ENCODE data around the gene HS3ST6.
"Not testable (repeated sequence)": the region's sequence is repeated elsewhere in the genome, so short reads cannot be mapped to it uniquely, and the experiment has no call there.

HS3ST6 gene

GRCh38 chr16:1907226-1907860, 10.9 kb downstream of the HS3ST6 start:
- DNase-seq (ENCODE audit: low spot score) = no peak

- no peak for DNase-seq (ENCODE audit: low spot score)
Measured at GRCh38 chr16:1906846-1907165, 11.4 kb downstream of the HS3ST6 start.

GRCh38 chr16:1906055-1906845, 12.0 kb downstream of the HS3ST6 start:
- DNase-seq (ENCODE audit: low spot score) = no peak

- no peak for DNase-seq (ENCODE audit: low spot score)
Measured at GRCh38 chr16:1903845-1904840, 14.1 kb downstream of the HS3ST6 start.

- DNase-seq (ENCODE audit: low spot score) = no peak
Measured at GRCh38 chr16:1903220-1903574, 15.0 kb downstream of the HS3ST6 start.

GRCh38 chr16:1902547-1903219, 15.5 kb downstream of the HS3ST6 start:
- no peak for DNase-seq (ENCODE audit: low spot score)

- no peak for DNase-seq (ENCODE audit: low spot score)
Measured at GRCh38 chr16:1900452-1900774, 17.8 kb downstream of the HS3ST6 start.

GRCh38 chr16:1899641-1900451, 18.4 kb downstream of the HS3ST6 start:
- no peak for DNase-seq (ENCODE audit: low spot score)

GRCh38 chr16:1897692-1898091, 20.5 kb downstream of the HS3ST6 start:
- DNase-seq (ENCODE audit: low spot score) = not testable (repeated sequence)

GRCh38 chr16:1895949-1896675, 22.1 kb downstream of the HS3ST6 start:
- DNase-seq (ENCODE audit: low spot score) = no peak

GRCh38 chr16:1895068-1895467, 23.1 kb downstream of the HS3ST6 start:
- DNase-seq (ENCODE audit: low spot score) = no peak

GRCh38 chr16:1890708-1891050, 27.5 kb downstream of the HS3ST6 start:
- DNase-seq (ENCODE audit: low spot score) = no peak

GRCh38 chr16:1890024-1890707, 28.0 kb downstream of the HS3ST6 start:
- no peak for DNase-seq (ENCODE audit: low spot score)

- DNase-seq (ENCODE audit: low spot score) = no peak
Measured at GRCh38 chr16:1887711-1888354, 30.4 kb downstream of the HS3ST6 start.

GRCh38 chr16:1884889-1885288, 33.3 kb downstream of the HS3ST6 start:
- DNase-seq (ENCODE audit: low spot score) = no peak

GRCh38 chr16:1884155-1884760, 34.0 kb downstream of the HS3ST6 start:
- peak; percentile 75 for DNase-seq (ENCODE audit: low spot score)

- DNase-seq (ENCODE audit: low spot score) = not testable (repeated sequence)
Measured at GRCh38 chr16:1881172-1881571, 37.0 kb downstream of the HS3ST6 start.

GRCh38 chr16:1879477-1879876, 38.7 kb downstream of the HS3ST6 start:
- no peak for DNase-seq (ENCODE audit: low spot score)

- no peak for DNase-seq (ENCODE audit: low spot score)
Measured at GRCh38 chr16:1878256-1878655, 40.0 kb downstream of the HS3ST6 start.
